Kidney (tissue), 14 donors: ENCODE data around the gene YJU2. TPM values are rescaled to one million over a fixed set of nuclear protein-coding genes. Genes with fewer than 3 reads are reported as not detected.

Experiments used
- DNase-seq, 5 donors: peaks; one replicate each; pipeline ENCODE4 v3.0.0-alpha.2; 2013 to 2020
- FAIRE-seq: peaks from 2 replicates; lab custom pipeline; 2012; peaks lifted over from hg19 to GRCh38; lab: Jason Lieb, UNC
- H3K27ac ChIP-seq, 2 donors: one replicate each; pipeline ENCODE4 v1.7.0; 2013; ENCODE audit warnings: low read depth in 2 of 2, low read length in 2 of 2, inconsistent platforms in 1 of 2
- H3K27me3 ChIP-seq: one replicate; pipeline ENCODE4 v1.7.1; 2013; ENCODE audit warnings: low read length, inconsistent platforms; ENCODE audit not compliant: control insufficient read depth, insufficient read depth
- H3K36me3 ChIP-seq, 3 donors: one replicate each; pipeline versions ENCODE4 v1.7.0 to v1.7.1; 2013; ENCODE audit warnings: low read length in 3 of 3, control low read depth in 1 of 3, inconsistent platforms in 1 of 3; ENCODE audit not compliant: insufficient read depth in 3 of 3, control insufficient read depth in 2 of 3
- H3K4me1 ChIP-seq, 3 donors: one replicate each; pipeline versions ENCODE4 v1.7.0 to v1.7.1; 2013; ENCODE audit warnings: low read length in 3 of 3, inconsistent platforms in 1 of 3, low read depth in 1 of 3; ENCODE audit not compliant: control insufficient read depth in 2 of 3, insufficient read depth in 2 of 3
- H3K4me3 ChIP-seq, 3 donors: one replicate each; pipeline versions ENCODE4 v1.7.0 to v1.8.1; 2013; ENCODE audit warnings: low read length in 3 of 3, control low read depth in 1 of 3, inconsistent platforms in 1 of 3
- H3K9ac ChIP-seq, 3 donors: one replicate each; pipeline versions ENCODE4 v1.7.0 to v1.7.1; 2013; ENCODE audit warnings: low read length in 3 of 3, control low read depth in 1 of 3, inconsistent platforms in 1 of 3
- H3K9me3 ChIP-seq, 3 donors: one replicate each; pipeline versions ENCODE4 v1.7.0 to v1.7.1; 2013; ENCODE audit warnings: low read length in 3 of 3, control low read depth in 1 of 3, inconsistent platforms in 1 of 3; ENCODE audit not compliant: control insufficient read depth in 2 of 3, insufficient read depth in 1 of 3
- intact Hi-C: fragments of 100-400 bp; cut with DNase I; formaldehyde crosslinking; loops from one replicate; pipeline ENCODE4 v1.11.1; 2022
- polyA plus RNA-seq: library from polyadenylated mRNA; stranded (reverse); fragments of 350-450 nt; fragmentation: Illumina TruSeq; extraction: RNeasy Lipid Tissue Mini Kit (QIAGEN cat#74804); gene quantifications from one replicate; pipeline ENCODE4 v1.2.3, GENCODE V29; 2014; ENCODE audit warnings: low read depth, low replicate concordance; ENCODE audit not compliant: insufficient read depth
- total RNA-seq: library from RNA; stranded (reverse); fragmentation: NEBNext Ultra II Directional; extraction: Animal tissue kit (Norgen Biotek cat#: 25700); gene quantifications from one replicate; pipeline ENCODE4 v1.2.1, GENCODE V29; 2021
- TF ChIP-seq, protein P1 (sequence below): IDR thresholded peaks from 3 replicates; pipeline ENCODE4 v1.5.1; 2012; ENCODE audit warnings: mild to moderate bottlenecking, moderate library complexity, borderline replicate concordance; ENCODE audit not compliant: insufficient read depth; ENCODE audit errors: extremely low read depth
- donor health status: control.
- donor health status: control.
- donor health status: control.
- donor health status: control.
- donor health status: control.
- donor health status: DM: yes; HTN: yes; CAD: no.
- donor health status: Normal renal cell carcinoma (clear cell type).

YJU2 gene
- total and polyA plus RNA-seq, 2 donors from 2014 or later: 22.5 to 26.0 TPM

DNA sequence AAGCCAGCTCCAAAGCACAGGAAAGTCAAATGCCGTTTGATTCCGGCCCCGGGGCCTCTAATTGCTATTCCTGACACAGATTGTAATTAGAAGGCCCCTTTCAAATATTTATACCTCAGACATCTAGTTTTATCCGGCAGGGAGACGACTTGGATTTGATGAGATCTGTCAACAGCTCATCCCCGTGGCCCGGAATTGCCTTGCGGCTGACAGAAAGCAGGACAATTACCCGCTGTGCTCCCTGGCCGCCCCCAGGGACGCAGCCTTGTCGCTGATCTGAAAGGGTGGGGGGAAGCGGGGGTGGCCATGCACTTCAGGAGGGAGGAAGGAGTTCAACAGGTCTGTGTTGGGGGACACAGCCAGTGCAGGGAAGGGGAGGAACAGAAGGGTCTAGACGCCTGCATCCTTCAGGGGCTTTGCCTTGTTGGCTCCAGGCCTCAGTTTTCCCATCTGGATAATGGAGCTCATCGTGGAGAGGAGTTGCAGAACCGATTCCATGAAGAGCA lies 30.4 kb downstream of the YJU2 start:
- Histone ChIP-seq H3K4me3 (no peak overlapping the region), H3K27me3 (no peaks in the 10 kb centered on the region), H3K4me1 (no peaks in the 10 kb centered on the region), H3K9ac (no peak overlapping the region), H3K36me3 (no peaks in the 10 kb centered on the region), H3K27ac (no peak overlapping the region), H3K9me3 (no peaks in the 10 kb centered on the region)
- DNase-seq: peak in 1 of 5 donors; percentile 59
- intact Hi-C loops: no loop called here
- FAIRE-seq: no peak
- TF ChIP-seq, protein P1, sequence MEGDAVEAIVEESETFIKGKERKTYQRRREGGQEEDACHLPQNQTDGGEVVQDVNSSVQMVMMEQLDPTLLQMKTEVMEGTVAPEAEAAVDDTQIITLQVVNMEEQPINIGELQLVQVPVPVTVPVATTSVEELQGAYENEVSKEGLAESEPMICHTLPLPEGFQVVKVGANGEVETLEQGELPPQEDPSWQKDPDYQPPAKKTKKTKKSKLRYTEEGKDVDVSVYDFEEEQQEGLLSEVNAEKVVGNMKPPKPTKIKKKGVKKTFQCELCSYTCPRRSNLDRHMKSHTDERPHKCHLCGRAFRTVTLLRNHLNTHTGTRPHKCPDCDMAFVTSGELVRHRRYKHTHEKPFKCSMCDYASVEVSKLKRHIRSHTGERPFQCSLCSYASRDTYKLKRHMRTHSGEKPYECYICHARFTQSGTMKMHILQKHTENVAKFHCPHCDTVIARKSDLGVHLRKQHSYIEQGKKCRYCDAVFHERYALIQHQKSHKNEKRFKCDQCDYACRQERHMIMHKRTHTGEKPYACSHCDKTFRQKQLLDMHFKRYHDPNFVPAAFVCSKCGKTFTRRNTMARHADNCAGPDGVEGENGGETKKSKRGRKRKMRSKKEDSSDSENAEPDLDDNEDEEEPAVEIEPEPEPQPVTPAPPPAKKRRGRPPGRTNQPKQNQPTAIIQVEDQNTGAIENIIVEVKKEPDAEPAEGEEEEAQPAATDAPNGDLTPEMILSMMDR: no peak

DNA sequence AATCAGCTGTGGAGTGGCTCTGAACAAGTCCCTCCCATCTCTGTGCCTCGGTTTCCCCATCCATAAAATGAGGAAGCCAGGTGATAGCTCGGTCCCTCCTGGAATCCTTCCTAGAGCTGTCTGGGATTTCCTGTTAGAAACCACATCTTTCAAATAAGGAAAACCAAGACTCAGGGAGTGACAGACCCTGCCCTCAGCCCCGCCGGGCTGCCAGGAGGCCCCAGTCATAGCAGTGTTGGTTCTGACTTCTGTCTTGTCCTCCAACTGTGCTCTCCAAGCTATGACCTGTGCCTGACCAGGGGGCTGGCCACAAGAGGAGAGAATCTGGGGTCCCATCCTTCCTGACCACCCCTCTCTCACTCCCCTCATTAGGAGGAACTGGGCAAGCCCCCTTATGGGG lies 31.1 kb downstream of the YJU2 start:
- Histone ChIP-seq H3K4me1 (no peaks in the 10 kb centered on the region), H3K4me3 (no peak overlapping the region), H3K27me3 (no peaks in the 10 kb centered on the region), H3K36me3 (no peaks in the 10 kb centered on the region), H3K27ac (no peak overlapping the region), H3K9ac (no peak overlapping the region), H3K9me3 (no peaks in the 10 kb centered on the region)
- no peak for DNase-seq
- TF ChIP-seq, protein P1: no peak
- intact Hi-C loops: no loop called here
- FAIRE-seq: no peak

DNA sequence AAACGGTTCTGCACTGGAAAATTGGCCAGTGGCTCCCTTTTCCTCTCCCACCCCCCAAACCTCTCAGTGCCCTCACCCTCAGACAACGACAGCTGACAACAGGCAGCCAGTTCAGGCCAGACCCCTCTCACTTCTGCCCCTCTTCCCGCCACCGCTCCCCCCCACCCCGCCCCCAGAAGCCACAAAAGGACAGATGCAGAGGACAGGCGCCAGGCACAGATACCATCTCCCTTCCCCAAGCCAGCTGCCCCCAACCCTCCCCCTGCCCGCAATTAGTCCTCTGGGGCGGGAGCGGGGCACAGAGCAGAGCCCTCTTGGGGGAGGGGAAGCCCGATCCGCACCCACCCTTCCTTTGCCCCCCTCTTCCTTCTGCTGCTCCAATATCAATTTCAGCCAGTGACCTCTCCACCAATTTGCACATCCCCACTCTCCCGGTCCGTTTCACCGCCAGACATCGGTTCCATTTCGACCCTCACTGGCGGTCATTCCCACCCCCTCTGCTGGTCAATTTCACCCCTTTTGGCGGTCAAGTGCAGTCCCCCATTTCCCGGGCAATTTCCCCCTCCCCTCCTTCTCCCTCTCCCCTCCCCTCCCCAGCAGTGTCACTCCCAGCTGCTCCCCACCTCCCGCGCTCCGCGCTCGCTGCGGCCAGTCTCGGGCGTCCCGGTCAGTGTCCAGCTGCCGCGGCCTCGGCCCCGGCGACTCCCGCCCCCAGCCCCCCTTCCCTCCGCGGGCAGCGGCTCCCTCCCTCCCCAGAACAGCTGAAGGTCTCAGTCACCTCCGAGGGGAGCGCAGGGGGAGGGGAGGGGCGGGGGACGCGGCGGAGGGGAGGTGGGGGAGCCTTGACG lies 31.8 kb downstream of the YJU2 start, which contains the start of gene SHD:
TSS of gene SHD (plus strand) at position 848 of the 848 bp plus-strand sequence. CDS start 798 bp downstream, outside the sequence.
- no peaks in the 10 kb centered on the region for H3K4me1 ChIP-seq
- TF ChIP-seq, protein P1: no peak
- DNase-seq (peak in 4 of 5 donors; percentile 63 to 79 (median 69)), FAIRE-seq (no peak)
- no peak within 1 kb of the TSS for H3K27ac ChIP-seq
- no peaks in the 10 kb centered on the region for H3K27me3 ChIP-seq
- no peaks in the 10 kb centered on the region for H3K36me3 ChIP-seq
- H3K4me3 ChIP-seq: peak within 1 kb of the TSS in 1 of 3 donors; percentile 30
- no peaks in the 10 kb centered on the region for H3K9me3 ChIP-seq
- intact Hi-C loops: no loop called here
- no peak within 1 kb of the TSS for H3K9ac ChIP-seq
